HG03025 (cell line): ENCODE data around the gene MT1G.
"Not testable (repeated sequence)": the region's sequence is repeated elsewhere in the genome, so short reads cannot be mapped to it uniquely, and the experiment has no call there.

Source experiments
- ATAC-seq: cut with Tn5 transposase; IDR thresholded peaks from one replicate; pipeline ENCODE4 v1.9.1; 2021; ENCODE audit warnings: mild to moderate bottlenecking, moderate library complexity; ENCODE audit not compliant: unreplicated experiment, low FRiP score

The MT1G gene

GRCh38 chr16:56623637-56624036 is 44.2 kb downstream of the MT1G start:
- no peak for ATAC-seq

- ATAC-seq = not testable (repeated sequence)
Observed at GRCh38 chr16:56623184-56623583, 44.7 kb downstream of the MT1G start.

GRCh38 chr16:56621665-56622445 is 46.0 kb downstream of the MT1G start:
- ATAC-seq = not testable (repeated sequence)

- no peak for ATAC-seq
Observed at GRCh38 chr16:56620339-56620897, 47.4 kb downstream of the MT1G start.

DNA sequence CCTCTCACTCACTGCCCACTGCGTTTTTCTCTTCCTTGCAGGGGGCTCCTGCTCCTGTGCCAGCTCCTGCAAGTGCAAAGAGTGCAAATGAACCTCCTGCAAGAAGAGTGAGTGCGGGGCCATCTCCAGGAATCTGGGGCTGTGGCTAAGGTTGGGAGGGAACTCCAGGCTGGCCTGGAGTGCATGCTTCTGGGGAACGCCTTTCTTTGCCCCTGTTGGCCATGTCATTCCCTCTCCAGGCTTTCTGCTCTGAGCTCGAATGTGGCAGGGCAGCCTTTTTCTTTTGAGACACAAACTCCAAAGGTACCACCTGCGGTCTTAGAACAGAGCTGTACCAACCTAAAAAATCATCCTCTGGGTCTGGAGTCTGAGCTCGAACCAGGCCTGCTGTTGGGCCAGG is 49.7 kb downstream of the MT1G start:
- ATAC-seq = no peak

DNA sequence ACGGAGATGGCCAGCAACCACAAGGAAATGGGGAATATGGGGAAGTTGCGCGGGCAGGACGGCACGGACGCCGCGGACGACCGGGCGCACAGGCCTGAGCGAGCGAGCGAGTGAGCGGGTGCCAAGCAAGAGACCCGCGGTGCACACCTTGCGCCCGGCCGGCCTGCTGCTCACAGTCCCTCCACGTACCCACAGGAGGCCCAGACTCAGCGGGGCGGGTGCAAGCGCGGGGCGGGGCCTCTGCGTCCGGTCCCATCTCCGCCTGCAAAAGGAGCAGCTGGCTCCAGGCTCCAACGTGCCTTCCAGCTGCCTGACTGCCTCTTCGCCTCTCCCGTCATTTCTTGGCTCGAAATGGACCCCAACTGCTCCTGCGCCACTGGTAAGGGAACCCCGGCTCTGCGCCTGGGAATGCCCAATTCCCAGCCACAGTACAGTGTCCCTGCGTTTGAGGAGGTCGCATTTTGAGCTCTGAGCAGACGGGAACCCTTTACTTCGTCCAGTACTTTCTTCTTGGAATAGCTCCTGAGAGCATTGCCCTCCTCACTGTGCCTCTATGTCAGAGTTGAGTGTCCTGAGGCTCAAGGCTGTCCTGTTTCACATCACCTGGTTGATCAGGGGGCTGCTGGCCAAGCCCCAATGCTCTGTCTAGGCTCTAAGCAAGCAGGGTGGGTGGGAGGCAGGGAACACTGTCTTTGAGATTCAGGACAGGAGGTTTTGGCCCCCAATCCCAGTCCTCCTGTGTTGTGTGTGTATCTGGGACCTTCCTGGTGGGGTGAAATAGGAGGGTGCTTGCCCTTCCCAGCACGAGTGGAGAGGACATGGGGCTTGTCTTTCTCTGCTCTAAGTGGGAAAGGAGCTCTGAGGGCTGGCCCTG is 50.4 kb downstream of the MT1G start:
- ATAC-seq = no peak
